Fibroblast of skin of left quadriceps (primary cell): ENCODE measurements around the gene XYLT2.
A peak's percentile ranks its signal among the peaks of the same experiment; 100 is the strongest.
"Not testable (repeated sequence)": the region's sequence is repeated elsewhere in the genome, so short reads cannot be mapped to it uniquely, and the experiment has no call there.

Experiments used
- DNase-seq, 2 experiments: peaks; one replicate each; pipeline ENCODE4 v3.0.0-alpha.2; 2013; ENCODE audit warnings: low read depth in 2 of 2

The XYLT2 gene

GRCh38 chr17:50319306-50320004 lies 26.5 kb upstream of the XYLT2 start:
- DNase-seq: no peak

- DNase-seq: no peak
Observed at GRCh38 chr17:50322271-50322670, 23.7 kb upstream of the XYLT2 start.

GRCh38 chr17:50323060-50323459 lies 22.9 kb upstream of the XYLT2 start:
- no peak for DNase-seq

- DNase-seq: no peak
Observed at GRCh38 chr17:50325906-50326305, 20.0 kb upstream of the XYLT2 start.

- DNase-seq: no peak
Observed at GRCh38 chr17:50326831-50327364, 19.0 kb upstream of the XYLT2 start.

- DNase-seq: no peak
Observed at GRCh38 chr17:50328363-50329325, 17.3 kb upstream of the XYLT2 start.

GRCh38 chr17:50329716-50330115 lies 16.2 kb upstream of the XYLT2 start:
- DNase-seq: no peak

GRCh38 chr17:50330151-50330775 lies 15.7 kb upstream of the XYLT2 start:
- no peak for DNase-seq

GRCh38 chr17:50331085-50331791 lies 14.7 kb upstream of the XYLT2 start:
- DNase-seq: peak; percentile 32 to 38

- no peak for DNase-seq
Observed at GRCh38 chr17:50332196-50332595, 13.7 kb upstream of the XYLT2 start.

GRCh38 chr17:50333291-50334057 lies 12.5 kb upstream of the XYLT2 start:
- DNase-seq: not testable (repeated sequence)

GRCh38 chr17:50337956-50338355 lies 8.0 kb upstream of the XYLT2 start:
- DNase-seq: no peak

- no peak for DNase-seq
Observed at GRCh38 chr17:50338645-50339044, 7.3 kb upstream of the XYLT2 start.

GRCh38 chr17:50339381-50339780 lies 6.5 kb upstream of the XYLT2 start:
- DNase-seq: no peak

GRCh38 chr17:50344731-50345365 lies 1.1 kb upstream of the XYLT2 start:
- DNase-seq: no peak

- no peak for DNase-seq
Observed at GRCh38 chr17:50346313-50347116, 589 bp downstream of the XYLT2 start.

- DNase-seq: no peak
Observed at GRCh38 chr17:50347117-50347893, 1.4 kb downstream of the XYLT2 start.

- no peak for DNase-seq
Observed at GRCh38 chr17:50347894-50348291, 2.0 kb downstream of the XYLT2 start.
